GM18868 (cell line): ENCODE data around the gene PDSS1.
"Not testable (repeated sequence)": the region's sequence is repeated elsewhere in the genome, so short reads cannot be mapped to it uniquely, and the experiment has no call there.

Experiments
- ATAC-seq: cut with Tn5 transposase; IDR thresholded peaks from one replicate; pipeline ENCODE4 v1.9.1; 2021; ENCODE audit warnings: mild to moderate bottlenecking, moderate library complexity; ENCODE audit not compliant: unreplicated experiment

Gene PDSS1

DNA sequence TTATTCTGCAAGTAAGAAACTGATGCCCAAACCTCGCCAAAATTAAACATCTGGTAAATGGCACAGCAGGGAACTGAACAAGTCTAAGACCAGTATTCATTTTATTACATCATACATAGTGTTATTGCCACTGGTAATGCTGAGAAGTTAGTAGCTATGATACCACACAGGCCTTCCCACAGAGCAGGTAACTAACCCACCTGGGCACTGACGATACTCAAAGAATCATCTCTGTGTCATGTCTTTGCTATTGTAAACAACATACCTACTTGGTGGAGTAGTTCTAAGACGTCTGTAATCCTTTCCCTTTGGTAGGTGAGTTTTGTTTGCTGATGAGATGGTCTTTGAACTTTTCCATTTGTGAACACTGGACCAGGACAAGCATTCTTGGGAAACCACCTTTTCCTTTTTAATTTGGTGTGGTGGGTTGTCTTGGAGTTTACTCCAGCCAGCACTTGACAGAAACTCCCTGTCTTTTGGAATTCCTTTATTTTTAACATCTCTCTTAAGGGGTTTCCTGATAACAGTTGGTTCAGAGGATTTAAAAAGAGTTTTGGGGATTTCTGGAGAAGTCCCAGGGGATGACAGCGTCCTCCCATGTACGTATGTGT lies 40.9 kb downstream of the PDSS1 start:
- ATAC-seq: no peak

DNA sequence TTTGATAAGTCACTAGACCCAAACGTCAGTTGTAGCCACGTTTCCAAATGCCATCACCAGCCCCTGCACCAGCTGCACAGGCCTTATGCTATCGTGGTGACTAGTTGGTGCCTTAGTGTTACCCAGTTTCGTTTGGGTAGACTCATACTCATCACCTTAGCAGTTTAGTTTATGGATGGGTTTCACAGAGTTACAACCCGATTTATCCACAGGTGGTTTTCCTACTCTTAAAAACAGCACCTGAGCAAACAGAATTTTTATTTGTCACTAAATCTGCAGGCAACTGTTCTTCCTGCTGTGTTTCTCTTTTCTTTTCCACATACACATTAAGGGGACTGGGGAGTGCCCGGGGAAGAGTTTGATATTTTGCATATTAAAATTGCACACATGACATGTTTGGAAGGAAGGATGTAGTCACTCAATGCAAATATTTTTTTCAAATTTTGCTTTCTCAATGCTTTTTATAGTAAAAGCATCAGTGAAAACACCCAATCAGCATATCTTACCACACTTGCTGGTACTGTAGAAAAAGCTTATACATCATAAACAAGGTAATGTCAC lies 41.6 kb downstream of the PDSS1 start:
- peak; percentile 33 for ATAC-seq

- ATAC-seq: no peak
Observed at GRCh38 chr10:26741368-26741767, 43.9 kb downstream of the PDSS1 start.

DNA sequence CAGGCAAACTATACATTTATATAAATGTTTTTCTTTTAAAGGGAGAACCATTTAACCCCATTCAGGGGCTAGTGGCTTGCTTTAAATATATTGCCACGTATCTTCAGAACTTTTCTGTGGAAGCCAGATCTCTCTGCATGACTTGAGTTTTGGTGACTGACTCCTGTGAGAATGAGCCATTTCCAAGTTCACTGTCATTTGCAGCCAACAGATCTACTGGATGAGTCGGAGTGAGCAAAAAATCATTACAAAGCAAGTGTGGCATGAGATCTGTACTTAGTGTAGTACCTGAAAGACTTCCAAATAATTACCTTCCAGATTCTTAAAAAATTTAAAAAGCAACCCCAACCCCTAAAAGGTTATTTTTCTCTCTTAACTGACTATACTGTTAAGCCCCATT lies 45.6 kb downstream of the PDSS1 start:
- no peak for ATAC-seq

- ATAC-seq: no peak
Observed at GRCh38 chr10:26743841-26744240, 46.3 kb downstream of the PDSS1 start.

DNA sequence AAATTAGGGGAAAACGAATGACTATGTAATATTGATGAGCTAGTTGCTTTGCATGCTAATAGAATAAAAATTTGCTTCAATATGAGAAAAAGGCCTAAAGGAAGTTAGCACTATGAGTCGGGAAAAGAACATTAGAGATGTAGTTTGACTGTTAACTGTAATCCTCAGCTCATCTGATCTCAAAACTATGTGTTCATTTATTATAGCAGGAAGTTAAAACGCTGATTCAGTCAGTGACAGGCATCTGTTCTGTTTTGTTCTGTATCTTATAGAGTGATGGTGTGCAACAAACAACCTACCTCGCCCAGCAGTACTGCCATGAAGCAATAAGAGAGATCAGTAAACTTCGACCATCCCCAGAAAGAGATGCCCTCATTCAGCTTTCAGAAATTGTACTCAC lies 48.6 kb downstream of the PDSS1 start:
- no peak for ATAC-seq

- ATAC-seq: peak; percentile 95
Observed at GRCh38 chr10:26755443-26755903, 58.0 kb downstream of the PDSS1 start.

DNA sequence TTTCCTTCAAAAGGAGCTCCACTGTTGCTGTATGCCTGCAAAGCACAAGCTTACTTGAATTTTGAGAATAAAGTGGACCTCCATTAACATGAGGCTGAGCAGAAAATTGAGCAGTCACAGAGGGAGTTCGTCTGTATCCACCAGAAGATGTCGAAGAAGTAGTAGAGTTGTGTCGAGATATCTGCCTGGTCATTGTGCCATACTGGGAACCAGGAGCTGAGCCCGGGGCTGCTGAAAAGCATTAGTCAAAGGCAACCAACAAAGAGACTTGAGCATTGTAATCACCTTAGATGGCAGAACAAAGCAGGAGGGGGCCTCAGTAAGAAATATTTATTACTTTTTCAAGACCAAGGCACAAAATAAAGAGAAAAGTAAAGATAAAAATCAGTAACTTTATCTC lies 61.5 kb downstream of the PDSS1 start:
- ATAC-seq: no peak

- ATAC-seq: no peak
Observed at GRCh38 chr10:26765549-26765948, 68.0 kb downstream of the PDSS1 start.

DNA sequence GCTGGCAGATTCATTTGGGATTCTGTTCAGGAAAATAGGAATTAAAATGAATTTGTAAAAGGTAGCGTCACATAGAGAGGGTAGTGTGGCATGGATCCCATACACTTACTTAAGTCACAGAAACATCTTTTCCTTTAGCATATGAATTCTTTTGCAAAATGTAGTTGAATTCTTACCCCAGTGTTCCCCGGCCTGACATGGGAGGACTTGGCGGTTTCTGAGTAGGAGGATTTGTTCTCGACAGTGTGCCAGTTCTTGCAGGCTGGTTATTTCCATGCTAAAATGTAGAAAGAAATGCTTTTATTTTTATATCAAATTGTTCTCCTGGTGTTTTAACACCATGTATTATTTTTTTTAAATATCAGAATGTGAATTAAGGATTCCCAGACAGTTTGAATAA lies 72.6 kb downstream of the PDSS1 start:
- ATAC-seq: no peak

GRCh38 chr10:26773633-26774032 lies 76.1 kb downstream of the PDSS1 start:
- no peak for ATAC-seq

GRCh38 chr10:26776258-26776657 lies 78.8 kb downstream of the PDSS1 start:
- no peak for ATAC-seq

DNA sequence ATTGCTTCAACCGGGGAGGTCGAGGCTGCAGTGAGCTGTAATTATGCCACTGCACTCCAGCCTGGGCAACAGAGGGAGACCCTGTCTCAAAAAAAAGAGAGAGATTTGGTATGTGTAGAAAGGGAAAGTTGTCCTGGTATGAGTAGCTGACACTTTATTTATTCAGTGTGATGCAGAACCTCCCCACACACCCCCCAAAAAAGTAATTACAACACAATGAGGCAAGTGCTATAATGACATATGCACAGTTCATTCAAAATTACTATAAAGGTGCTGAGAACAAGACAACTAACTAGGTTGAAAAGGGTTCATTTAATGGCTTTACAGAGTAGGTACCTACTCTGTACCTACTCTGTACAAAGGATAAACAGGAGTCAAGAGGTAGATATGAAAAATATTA lies 80.2 kb downstream of the PDSS1 start:
- ATAC-seq: no peak

DNA sequence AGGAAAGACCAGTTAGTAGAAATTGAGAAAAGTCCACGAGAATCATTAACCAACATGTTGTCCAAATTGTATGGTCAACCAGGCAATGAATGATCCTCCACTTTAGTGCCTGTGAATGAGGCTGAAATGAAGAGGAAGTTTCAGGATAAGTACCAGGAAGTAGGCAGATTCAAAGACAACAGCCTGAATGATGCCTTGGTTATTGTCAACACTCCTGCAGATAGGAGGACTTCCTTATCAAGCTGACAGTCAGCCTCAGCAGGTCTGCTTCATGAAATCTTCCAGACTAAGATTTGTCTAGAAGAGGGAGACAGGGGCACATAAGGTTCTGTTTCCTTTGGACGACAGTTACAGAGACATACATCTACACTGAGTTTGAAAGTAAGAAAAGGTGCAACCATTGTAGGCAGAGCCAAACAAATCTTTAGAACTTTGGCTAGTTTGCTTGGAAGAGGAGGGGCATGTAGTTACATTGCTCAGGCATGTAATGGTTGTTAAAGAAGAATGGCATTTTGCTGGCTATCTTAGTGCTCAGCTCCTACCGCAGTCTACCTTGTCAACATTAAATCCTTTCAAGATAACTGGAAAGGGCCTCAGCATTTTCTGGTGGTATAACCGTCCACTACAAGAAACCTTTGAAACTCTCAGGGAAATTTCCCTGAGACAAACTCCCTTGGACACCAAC lies 81.8 kb downstream of the PDSS1 start:
- ATAC-seq: no peak

GRCh38 chr10:26780106-26780792 lies 82.7 kb downstream of the PDSS1 start:
- no peak for ATAC-seq

DNA sequence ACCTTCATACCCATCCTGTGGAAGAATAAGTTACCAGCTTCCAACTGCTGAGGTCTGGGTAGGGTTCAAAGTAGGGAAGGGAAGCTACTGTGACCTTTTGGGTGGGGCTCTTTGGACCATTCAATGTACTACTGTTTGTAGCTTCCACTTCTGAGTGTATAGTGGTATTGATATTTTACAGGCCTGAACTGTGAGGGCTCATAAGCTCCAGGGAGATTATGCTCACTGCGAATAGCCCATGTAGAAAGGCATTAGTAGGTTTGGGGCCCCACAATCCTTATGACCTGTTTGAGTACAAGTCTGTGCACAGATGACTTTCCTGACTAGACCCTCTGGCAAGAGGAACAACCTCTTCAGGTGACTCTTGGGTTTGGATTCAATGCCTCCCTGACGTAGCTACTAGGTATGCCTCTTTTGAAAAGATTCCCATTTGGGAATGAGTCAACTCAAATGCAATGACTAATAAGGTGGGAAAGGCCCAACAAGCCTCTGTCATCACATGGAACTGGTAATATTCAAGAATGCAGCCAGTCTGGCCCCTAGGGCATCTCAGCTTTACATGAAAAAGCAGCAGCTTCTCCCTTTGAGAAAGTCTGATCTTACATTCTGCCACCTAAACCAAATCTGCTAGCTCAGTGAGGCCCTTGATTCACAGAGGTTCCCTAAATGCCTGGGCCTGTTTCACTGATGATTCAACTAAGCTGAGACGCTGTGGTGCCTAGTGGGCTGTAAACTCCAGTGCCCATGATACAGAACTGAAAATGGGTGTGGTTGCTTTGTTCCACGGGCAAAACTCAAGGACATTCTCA lies 83.5 kb downstream of the PDSS1 start:
- peak; percentile 81 for ATAC-seq

DNA sequence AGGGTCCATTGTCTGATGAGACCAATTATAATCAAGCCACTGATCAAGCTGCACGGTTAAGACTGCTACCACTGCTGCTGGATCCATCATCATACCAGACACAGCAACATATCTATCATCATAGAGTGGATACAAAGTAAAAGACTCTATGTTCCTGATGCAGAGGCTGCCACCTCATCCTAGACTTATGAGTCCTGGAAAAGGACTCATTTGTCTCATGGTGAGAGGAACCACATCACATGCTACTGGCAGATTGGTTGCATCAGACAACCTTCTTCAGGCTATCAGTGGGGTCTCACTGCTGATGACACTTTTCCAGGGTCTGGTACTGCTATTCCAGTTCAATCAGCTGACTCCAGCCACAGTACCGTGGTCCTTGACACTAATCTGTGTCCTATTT lies 84.3 kb downstream of the PDSS1 start:
- peak; percentile 2 for ATAC-seq

- no peak for ATAC-seq
Observed at GRCh38 chr10:26787362-26787761, 89.9 kb downstream of the PDSS1 start.

GRCh38 chr10:26789779-26790178 lies 92.3 kb downstream of the PDSS1 start:
- ATAC-seq: not testable (repeated sequence)

DNA sequence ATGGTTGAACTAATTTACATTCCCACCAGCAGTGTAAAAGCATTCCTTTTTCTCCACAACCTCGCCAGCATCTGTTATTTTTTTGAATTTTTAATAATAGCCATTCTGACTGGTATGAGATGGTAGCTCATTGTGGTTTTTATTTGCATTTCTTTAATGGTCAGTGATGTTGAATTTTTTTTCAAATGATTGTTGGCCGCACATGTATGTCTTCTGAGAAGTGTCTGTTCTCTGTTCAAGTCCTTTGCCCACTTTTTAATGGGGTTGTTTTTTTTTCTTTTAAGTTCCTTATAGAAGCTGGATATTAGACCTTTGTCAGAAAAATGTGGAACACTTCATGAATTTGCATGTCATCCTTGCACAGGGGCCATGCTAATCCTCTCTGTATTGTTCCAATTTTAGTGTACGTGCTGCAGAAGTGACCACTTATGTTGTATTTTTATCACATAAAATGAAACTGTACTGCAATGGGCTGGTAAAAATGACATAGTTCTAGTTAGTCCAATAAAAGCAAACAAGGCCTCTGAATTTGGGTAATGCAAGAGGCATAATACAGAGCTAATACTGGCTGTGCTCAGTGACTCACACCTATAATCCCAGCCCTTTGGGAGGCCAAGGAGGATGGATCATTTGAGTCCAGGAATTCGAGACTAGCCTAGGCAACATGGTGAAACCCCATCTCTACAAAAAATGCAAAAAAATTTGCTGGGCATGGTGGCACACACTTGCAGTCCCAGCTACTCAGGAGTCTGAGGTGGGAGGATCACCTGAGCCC lies 92.9 kb downstream of the PDSS1 start:
- ATAC-seq: no peak
